OCI-LY1 (cell line): Measurements from ENCODE around the gene PGBD5.

ENCODE experiments used
- H2AFZ ChIP-seq: fragments of 200-600 bp; sonication (generic), shearing (Covaris generic); 2 replicates; pipeline ENCODE4 v1.6.0; 2014; ENCODE audit warnings: antibody characterized with exemption, mild to moderate bottlenecking, low read length
- H3F3A ChIP-seq: fragments of 200-600 bp; sonication (generic), shearing (Covaris generic); 2 replicates; pipeline ENCODE4 v1.6.0; 2014; ENCODE audit warnings: mild to moderate bottlenecking, antibody characterized with exemption, low read length, moderate library complexity; ENCODE audit not compliant: insufficient read depth
- H3K27ac ChIP-seq: fragments of 200-600 bp; sonication (generic); 2 replicates; pipeline ENCODE4 v1.5.1; 2014; ENCODE audit warnings: low read length, mixed run types, mild to moderate bottlenecking, low read depth; ENCODE audit not compliant: poor library complexity, severe bottlenecking
- H3K27me3 ChIP-seq: fragments of 200-600 bp; sonication (generic); 2 replicates; pipeline ENCODE4 v1.6.0; 2014; ENCODE audit warnings: antibody characterized with exemption, mild to moderate bottlenecking, low read length, moderate library complexity; ENCODE audit not compliant: insufficient read depth
- H3K36me3 ChIP-seq: fragments of 200-600 bp; sonication (generic); 2 replicates; pipeline ENCODE4 v1.6.1; 2014; ENCODE audit warnings: mild to moderate bottlenecking, antibody characterized with exemption, low read length, moderate library complexity, mixed read lengths; ENCODE audit not compliant: insufficient read depth
- H3K4me1 ChIP-seq: fragments of 200-600 bp; sonication (generic); 2 replicates; pipeline ENCODE4 v1.5.1; 2014; ENCODE audit warnings: mild to moderate bottlenecking, low read length, moderate library complexity; ENCODE audit not compliant: insufficient read depth, severe bottlenecking
- H3K4me2 ChIP-seq: fragments of 200-600 bp; sonication (generic), shearing (Covaris generic); 2 replicates; pipeline ENCODE4 v1.6.1; 2014; ENCODE audit warnings: low read length
- H3K4me3 ChIP-seq: fragments of 200-600 bp; sonication (generic); 2 replicates; pipeline ENCODE4 v1.5.1; 2014; ENCODE audit warnings: low read length, low read depth, mild to moderate bottlenecking, mixed read lengths; ENCODE audit not compliant: poor library complexity, severe bottlenecking
- H3K79me2 ChIP-seq: fragments of 200-600 bp; shearing (Covaris generic); 2 replicates; pipeline ENCODE4 v1.6.1; 2016; ENCODE audit warnings: mixed run types, low read length, mixed read lengths; ENCODE audit not compliant: insufficient read depth
- H3K9ac ChIP-seq: fragments of 200-600 bp; sonication (generic), shearing (Covaris generic); 2 replicates; pipeline ENCODE4 v1.6.1; 2014; ENCODE audit warnings: mild to moderate bottlenecking, low read length, mixed read lengths
- H3K9me2 ChIP-seq: fragments of 200-600 bp; sonication (generic), shearing (Covaris generic); 2 replicates; pipeline ENCODE4 v1.6.1; 2014; ENCODE audit warnings: low read depth, mild to moderate bottlenecking, low read length, mixed read lengths
- H3K9me3 ChIP-seq: fragments of 200-600 bp; shearing (Covaris generic); 2 replicates; pipeline ENCODE4 v1.6.1; 2014; ENCODE audit warnings: low read length, mixed read lengths
- H4K20me1 ChIP-seq: fragments of 200-600 bp; sonication (generic), shearing (Covaris generic); 2 replicates; pipeline ENCODE4 v1.6.0; 2016; ENCODE audit warnings: mild to moderate bottlenecking, low read length; ENCODE audit not compliant: insufficient read depth
- EZH2 ChIP-seq: fragments of 200-600 bp; sonication (generic), shearing (Covaris generic); IDR thresholded peaks from 2 replicates; pipeline ENCODE4 v1.8.0; 2017; ENCODE audit warnings: borderline replicate concordance, mixed run types, mild to moderate bottlenecking, antibody characterized with exemption, low read length, moderate library complexity, mixed read lengths
- TF ChIP-seq, protein P1 (sequence below): fragments of 200-600 bp; sonication (generic), shearing (Covaris generic); IDR thresholded peaks from 2 replicates; pipeline ENCODE4 v1.5.1; 2017; ENCODE audit warnings: mild to moderate bottlenecking, antibody characterized with exemption, low read length, moderate library complexity, mixed read lengths

PGBD5 gene

DNA sequence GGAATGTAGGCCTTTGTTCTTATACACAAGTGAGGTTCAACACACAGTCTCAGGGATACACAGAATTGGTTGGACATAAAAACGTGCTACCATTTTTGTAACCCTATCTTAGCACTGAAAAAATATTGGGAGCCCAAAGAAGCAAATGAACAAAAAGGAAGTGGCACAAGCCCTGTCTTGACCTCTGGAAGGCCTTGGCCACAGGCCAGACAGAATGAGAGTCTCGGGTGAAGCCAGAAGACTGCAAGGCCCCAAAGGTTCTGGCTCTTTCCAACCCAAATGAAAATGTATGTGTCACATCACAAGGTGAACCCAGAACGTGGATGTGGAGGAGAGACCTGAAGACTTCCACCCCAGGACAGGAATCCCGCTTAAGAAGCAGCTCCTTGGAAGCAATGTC lies 57.3 kb downstream of the PGBD5 start:
- H3K4me2 ChIP-seq: no peak overlapping the region
- no peaks in the 10 kb centered on the region for H3K79me2 ChIP-seq
- H4K20me1 ChIP-seq: no peaks in the 10 kb centered on the region
- no peaks in the 10 kb centered on the region for H3K9me3 ChIP-seq
- H3K9me2 ChIP-seq: no peaks in the 10 kb centered on the region
- TF ChIP-seq, protein P1, sequence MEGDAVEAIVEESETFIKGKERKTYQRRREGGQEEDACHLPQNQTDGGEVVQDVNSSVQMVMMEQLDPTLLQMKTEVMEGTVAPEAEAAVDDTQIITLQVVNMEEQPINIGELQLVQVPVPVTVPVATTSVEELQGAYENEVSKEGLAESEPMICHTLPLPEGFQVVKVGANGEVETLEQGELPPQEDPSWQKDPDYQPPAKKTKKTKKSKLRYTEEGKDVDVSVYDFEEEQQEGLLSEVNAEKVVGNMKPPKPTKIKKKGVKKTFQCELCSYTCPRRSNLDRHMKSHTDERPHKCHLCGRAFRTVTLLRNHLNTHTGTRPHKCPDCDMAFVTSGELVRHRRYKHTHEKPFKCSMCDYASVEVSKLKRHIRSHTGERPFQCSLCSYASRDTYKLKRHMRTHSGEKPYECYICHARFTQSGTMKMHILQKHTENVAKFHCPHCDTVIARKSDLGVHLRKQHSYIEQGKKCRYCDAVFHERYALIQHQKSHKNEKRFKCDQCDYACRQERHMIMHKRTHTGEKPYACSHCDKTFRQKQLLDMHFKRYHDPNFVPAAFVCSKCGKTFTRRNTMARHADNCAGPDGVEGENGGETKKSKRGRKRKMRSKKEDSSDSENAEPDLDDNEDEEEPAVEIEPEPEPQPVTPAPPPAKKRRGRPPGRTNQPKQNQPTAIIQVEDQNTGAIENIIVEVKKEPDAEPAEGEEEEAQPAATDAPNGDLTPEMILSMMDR: no peak
- no peak for TF ChIP-seq EZH2
- H3K36me3 ChIP-seq: no peaks in the 10 kb centered on the region
- no peak overlapping the region for H3K9ac ChIP-seq
- H3K4me1 ChIP-seq: no peaks in the 10 kb centered on the region
- H3K27ac ChIP-seq: no peak overlapping the region
- no peak overlapping the region for H2AFZ ChIP-seq
- H3K27me3 ChIP-seq: no peaks in the 10 kb centered on the region; the same call in 1 of the 2 replicates
- no peak overlapping the region for H3K4me3 ChIP-seq
- H3F3A ChIP-seq: no peaks in the 10 kb centered on the region

DNA sequence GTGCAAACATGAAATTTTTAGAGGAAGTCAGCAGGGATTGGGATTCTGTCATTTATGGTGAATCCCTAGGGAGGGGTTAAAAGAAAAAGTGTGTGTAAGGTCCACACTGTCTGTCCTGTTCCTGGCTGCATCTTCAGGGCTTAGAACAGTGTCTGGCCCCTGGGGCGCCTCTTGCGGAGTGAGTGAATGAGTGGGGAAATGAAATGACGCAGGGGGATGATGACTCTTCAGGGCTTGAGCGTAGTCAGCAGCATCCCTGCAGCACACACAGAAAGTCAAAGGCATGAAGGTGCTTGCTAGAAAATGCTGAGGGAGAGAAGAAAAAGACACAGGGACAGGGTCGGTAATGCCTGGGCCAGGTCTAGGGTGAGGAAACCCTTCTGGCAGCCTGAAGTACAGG lies 57.8 kb downstream of the PGBD5 start:
- H3K36me3 ChIP-seq: no peaks in the 10 kb centered on the region
- no peaks in the 10 kb centered on the region for H3K79me2 ChIP-seq
- H3K4me1 ChIP-seq: no peaks in the 10 kb centered on the region
- no peak for TF ChIP-seq EZH2
- TF ChIP-seq, protein P1: no peak
- no peaks in the 10 kb centered on the region for H3K9me2 ChIP-seq
- H3F3A ChIP-seq: no peaks in the 10 kb centered on the region
- H3K27ac ChIP-seq: no peak overlapping the region
- no peaks in the 10 kb centered on the region for H3K9me3 ChIP-seq
- no peak overlapping the region for H3K4me2 ChIP-seq
- no peak overlapping the region for H3K9ac ChIP-seq
- no peak overlapping the region for H3K4me3 ChIP-seq
- no peaks in the 10 kb centered on the region for H4K20me1 ChIP-seq
- H2AFZ ChIP-seq: no peak overlapping the region
- H3K27me3 ChIP-seq: no peaks in the 10 kb centered on the region; the same call in 1 of the 2 replicates

DNA sequence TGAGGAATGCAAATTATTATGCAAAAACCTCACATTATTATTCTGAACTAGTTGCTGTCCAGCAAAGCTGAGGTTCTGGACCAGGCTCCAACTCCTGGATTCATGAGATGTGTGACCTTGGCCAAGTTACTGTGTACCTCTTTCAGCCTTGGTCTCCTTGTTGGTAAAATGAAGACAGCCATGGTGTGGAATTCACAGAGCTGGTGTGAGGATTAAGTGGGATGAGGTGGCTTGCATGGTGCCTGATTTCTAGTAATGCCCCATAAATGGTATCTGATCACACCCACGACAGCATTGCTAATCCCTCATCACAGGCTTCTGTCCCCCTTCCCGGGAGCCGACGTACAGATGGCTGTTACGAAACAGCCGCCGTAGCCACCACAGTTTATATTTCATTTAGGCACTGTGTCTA lies 59.6 kb downstream of the PGBD5 start:
- H3F3A ChIP-seq: no peaks in the 10 kb centered on the region
- no peak overlapping the region for H3K27ac ChIP-seq
- H3K9me3 ChIP-seq: no peaks in the 10 kb centered on the region
- no peaks in the 10 kb centered on the region for H3K9me2 ChIP-seq
- no peaks in the 10 kb centered on the region for H3K4me1 ChIP-seq
- H3K4me2 ChIP-seq: no peak overlapping the region
- no peaks in the 10 kb centered on the region for H3K36me3 ChIP-seq
- no peaks in the 10 kb centered on the region for H4K20me1 ChIP-seq
- TF ChIP-seq, protein P1: no peak
- TF ChIP-seq EZH2: no peak
- no peaks in the 10 kb centered on the region; the same call in 1 of the 2 replicates for H3K27me3 ChIP-seq
- no peaks in the 10 kb centered on the region for H3K79me2 ChIP-seq
- H3K9ac ChIP-seq: no peak overlapping the region
- H2AFZ ChIP-seq: no peak overlapping the region
- no peak overlapping the region for H3K4me3 ChIP-seq
